ENCODE data around the gene PAX8. TPM values are rescaled to one million over a fixed set of nuclear protein-coding genes. Genes with fewer than 3 reads are reported as not detected.
"Not testable (repeated sequence)": the region's sequence is repeated elsewhere in the genome, so short reads cannot be mapped to it uniquely, and the experiment has no call there.

Gene PAX8
- total RNA-seq, 2 experiments from 2014 or later: 2.5 to 3.2 TPM

- ATAC-seq (ENCODE audit: low read depth) (peak; percentile 94), DNase-seq (peak; percentile 73)
- not testable (repeated sequence) for H3K27me3 Mint-ChIP-seq, H3K9me3 Mint-ChIP-seq
- POLR2A ChIA-PET: interaction anchor here (0.5 to 2.0 kb wide), 14 partner anchors 9 to 562 kb away, joined by 3 to 10 read pairs (median 4); partner anchors contain the start of gene PSD4
- H3K4me1 Mint-ChIP-seq: peaks cover 25% of the 10 kb centered on the region
- H3K4me3 Mint-ChIP-seq: peak overlapping the region; percentile 99
- peak overlapping the region; percentile 98 for H3K27ac Mint-ChIP-seq
- H3K36me3 Mint-ChIP-seq: peaks cover 12% of the 10 kb centered on the region
These were observed 43.1 kb downstream of the PAX8 start for GRCh38 chr2:113235347-113236226.

DNA sequence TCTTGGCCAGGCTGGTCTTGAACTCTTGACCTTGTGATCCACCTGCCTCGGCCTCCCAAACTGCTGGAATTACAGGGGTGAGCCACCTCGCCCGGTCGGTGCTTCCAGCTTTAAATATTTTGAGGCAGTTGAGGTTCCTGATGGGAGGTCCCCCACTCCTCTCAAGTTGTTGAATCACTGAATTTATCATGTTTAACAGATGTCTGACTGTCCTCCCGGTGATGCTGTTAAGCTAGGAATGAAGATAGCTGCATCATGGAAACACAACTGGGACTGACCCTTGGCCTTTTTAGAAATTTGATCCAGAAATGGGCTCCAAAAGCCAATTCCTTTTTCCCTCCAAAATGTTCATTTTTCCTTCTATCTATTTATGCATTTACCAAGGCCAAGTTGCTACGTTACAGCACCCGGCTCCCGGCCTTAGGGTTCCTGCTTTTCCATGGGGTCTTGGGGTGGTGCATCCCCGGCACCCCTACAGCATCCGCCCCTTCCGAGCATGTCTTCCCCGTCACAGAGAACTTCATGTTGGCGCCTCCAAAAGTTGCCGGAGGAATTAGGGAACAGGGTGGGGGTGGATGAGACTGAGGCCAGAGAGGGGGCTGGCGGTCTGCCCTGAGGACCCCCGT lies 43.9 kb downstream of the PAX8 start:
- Mint-ChIP-seq H3K27ac (peak overlapping the region; percentile 98), H3K4me3 (peak overlapping the region; percentile 99), H3K27me3 (no peaks in the 10 kb centered on the region), H3K4me1 (peaks cover 29% of the 10 kb centered on the region), H3K9me3 (no peaks in the 10 kb centered on the region), H3K36me3 (peaks cover 10% of the 10 kb centered on the region)
- POLR2A ChIA-PET: interaction anchor here (0.5 to 2.0 kb wide), 12 partner anchors 8 to 561 kb away, joined by 3 to 10 read pairs (median 4); partner anchors contain the start of gene PSD4
- DNase-seq (no peak), ATAC-seq (ENCODE audit: low read depth) (peak; percentile 24)

DNA sequence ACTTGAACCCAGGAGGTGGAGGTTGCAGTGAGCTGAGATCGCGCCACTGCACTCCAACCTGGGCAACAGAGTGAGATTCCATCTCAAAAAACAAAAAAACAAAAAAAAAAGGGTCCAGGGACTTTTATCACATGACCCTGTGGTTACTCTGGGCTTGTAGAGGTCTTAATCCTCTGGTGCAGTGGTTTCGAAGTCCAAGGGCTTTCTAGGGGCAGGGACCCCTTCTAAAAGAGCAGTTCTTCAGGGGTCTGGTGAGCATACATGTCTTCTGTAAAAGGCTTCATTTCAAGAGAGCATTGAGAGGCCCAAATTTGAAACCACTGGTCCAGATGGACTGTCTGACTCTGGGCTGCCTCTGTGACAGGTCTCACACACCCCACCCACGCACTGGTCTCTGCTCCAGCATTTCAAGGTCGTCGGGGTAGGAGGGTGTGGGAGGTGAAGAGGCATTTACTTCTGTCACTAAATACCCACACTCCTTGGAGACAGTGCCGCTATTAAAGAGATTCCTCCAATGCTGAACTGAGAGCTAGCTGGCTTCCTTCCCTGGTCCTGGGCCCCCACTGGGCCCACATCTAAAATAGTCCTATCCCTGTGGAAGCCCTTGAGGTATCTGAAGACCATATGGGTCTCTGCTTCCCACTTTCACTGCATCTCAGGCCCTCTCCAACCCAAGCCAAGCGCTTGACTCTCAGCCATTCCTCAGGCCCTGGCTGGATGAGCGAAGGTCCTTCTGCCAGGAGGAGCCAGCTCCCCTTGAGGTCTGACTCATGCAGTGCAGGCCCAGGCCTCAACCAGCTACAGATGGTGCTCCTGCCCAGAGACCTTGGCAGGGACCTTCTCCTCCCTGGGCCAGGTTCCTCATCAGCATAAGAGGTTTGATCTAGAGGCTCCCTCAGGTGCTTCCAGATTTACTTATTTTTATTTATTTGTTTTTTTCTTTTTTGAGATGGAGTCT lies 44.8 kb downstream of the PAX8 start:
- Mint-ChIP-seq H3K4me1 (peaks cover 34% of the 10 kb centered on the region), H3K9me3 (no peaks in the 10 kb centered on the region), H3K27ac (no peak overlapping the region), H3K4me3 (no peak overlapping the region), H3K27me3 (peaks cover 1% of the 10 kb centered on the region), H3K36me3 (peaks cover 10% of the 10 kb centered on the region)
- no peak for ATAC-seq (ENCODE audit: low read depth)
- no peak for DNase-seq
- POLR2A ChIA-PET: interaction anchor here (0.7 to 2.0 kb wide), 5 partner anchors 12 to 32 kb away, joined by 3 to 10 read pairs (median 4); no protein-coding TSS in a partner anchor

GRCh38 chr2:113232740-113233139 lies 46.0 kb downstream of the PAX8 start:
- POLR2A ChIA-PET: interaction anchor here (0.6 kb wide), 1 partner anchor 19 kb away, joined by 3 read pairs; no protein-coding TSS in a partner anchor
- ATAC-seq (ENCODE audit: low read depth) (no peak), DNase-seq (no peak)
- Mint-ChIP-seq H3K27ac (no peak overlapping the region), H3K4me1 (peaks cover 41% of the 10 kb centered on the region), H3K4me3 (no peak overlapping the region), H3K36me3 (peaks cover 10% of the 10 kb centered on the region), H3K9me3 (no peaks in the 10 kb centered on the region), H3K27me3 (peaks cover 1% of the 10 kb centered on the region)

GRCh38 chr2:113232123-113232522 lies 46.6 kb downstream of the PAX8 start:
- ATAC-seq (ENCODE audit: low read depth) (no peak), DNase-seq (no peak)
- Mint-ChIP-seq H3K9me3 (no peaks in the 10 kb centered on the region), H3K4me3 (no peak overlapping the region), H3K27ac (peak overlapping the region; percentile 46), H3K27me3 (peaks cover 1% of the 10 kb centered on the region), H3K4me1 (peaks cover 47% of the 10 kb centered on the region), H3K36me3 (peaks cover 12% of the 10 kb centered on the region)
- POLR2A ChIA-PET: interaction anchor here (0.6 kb wide), 1 partner anchor 18 kb away, joined by 3 read pairs; no protein-coding TSS in a partner anchor

- DNase-seq (no peak), ATAC-seq (ENCODE audit: low read depth) (no peak)
- POLR2A ChIA-PET: interaction anchor here (0.7 to 1.0 kb wide), 5 partner anchors 9 to 59 kb away, joined by 3 to 10 read pairs (median 3); no protein-coding TSS in a partner anchor
- Mint-ChIP-seq H3K4me3 (no peak overlapping the region), H3K27ac (no peak overlapping the region), H3K36me3 (peaks cover 8% of the 10 kb centered on the region), H3K9me3 (no peaks in the 10 kb centered on the region), H3K4me1 (peaks cover 44% of the 10 kb centered on the region), H3K27me3 (peaks cover 1% of the 10 kb centered on the region)
These were observed 47.7 kb downstream of the PAX8 start for GRCh38 chr2:113231064-113231463.

DNA sequence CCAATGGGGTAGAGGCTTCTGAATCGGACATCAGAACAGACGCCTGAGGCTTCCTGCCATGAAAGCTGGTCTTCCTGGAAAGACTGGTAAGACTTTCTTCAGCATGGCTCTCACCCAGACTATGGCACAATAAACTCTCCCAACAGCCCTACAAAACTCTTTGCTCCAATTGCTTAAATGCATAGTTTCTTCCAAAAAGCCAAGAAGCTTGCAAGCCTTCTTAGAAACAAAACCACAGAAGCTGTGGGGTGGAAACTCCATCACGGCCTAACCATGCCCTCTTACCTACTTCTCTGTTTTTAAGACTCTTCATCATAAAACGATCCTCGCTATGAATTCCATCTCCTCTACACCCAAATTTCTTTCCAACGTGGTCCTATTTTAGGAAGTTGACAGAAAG lies 48.2 kb downstream of the PAX8 start:
- Mint-ChIP-seq H3K27me3 (peaks cover 1% of the 10 kb centered on the region), H3K4me1 (peaks cover 44% of the 10 kb centered on the region), H3K9me3 (no peaks in the 10 kb centered on the region), H3K4me3 (peak overlapping the region; percentile 59), H3K36me3 (peaks cover 8% of the 10 kb centered on the region), H3K27ac (peak overlapping the region; percentile 76)
- ATAC-seq (ENCODE audit: low read depth) (no peak), DNase-seq (no peak)
- POLR2A ChIA-PET: interaction anchor here (0.7 to 1.0 kb wide), 5 partner anchors 10 to 59 kb away, joined by 3 to 10 read pairs (median 3); no protein-coding TSS in a partner anchor

GRCh38 chr2:113229795-113230194 lies 48.9 kb downstream of the PAX8 start:
- H3K27me3 Mint-ChIP-seq: peaks cover 1% of the 10 kb centered on the region
- no peak overlapping the region for H3K27ac Mint-ChIP-seq
- H3K36me3 Mint-ChIP-seq: peaks cover 5% of the 10 kb centered on the region
- no peak overlapping the region for H3K4me3 Mint-ChIP-seq
- DNase-seq: no peak
- H3K4me1 Mint-ChIP-seq: peaks cover 42% of the 10 kb centered on the region
- no peak for ATAC-seq (ENCODE audit: low read depth)
- H3K9me3 Mint-ChIP-seq: no peaks in the 10 kb centered on the region
- POLR2A ChIA-PET: no interaction called here

GRCh38 chr2:113228991-113229716 lies 49.6 kb downstream of the PAX8 start:
- ATAC-seq (ENCODE audit: low read depth) (no peak), DNase-seq (no peak)
- POLR2A ChIA-PET: no interaction called here
- Mint-ChIP-seq H3K9me3 (no peaks in the 10 kb centered on the region), H3K4me1 (peaks cover 42% of the 10 kb centered on the region), H3K27me3 (peaks cover 4% of the 10 kb centered on the region), H3K36me3 (peaks cover 5% of the 10 kb centered on the region), H3K27ac (no peak overlapping the region), H3K4me3 (no peak overlapping the region)

- Mint-ChIP-seq H3K27ac (no peak overlapping the region), H3K9me3 (no peaks in the 10 kb centered on the region), H3K27me3 (peaks cover 4% of the 10 kb centered on the region), H3K36me3 (peaks cover 5% of the 10 kb centered on the region), H3K4me1 (peaks cover 40% of the 10 kb centered on the region), H3K4me3 (peak overlapping the region; percentile 3)
- POLR2A ChIA-PET: no interaction called here
- ATAC-seq (ENCODE audit: low read depth): no peak
- no peak for DNase-seq
These were observed 50.4 kb downstream of the PAX8 start for GRCh38 chr2:113228351-113228750.

DNA sequence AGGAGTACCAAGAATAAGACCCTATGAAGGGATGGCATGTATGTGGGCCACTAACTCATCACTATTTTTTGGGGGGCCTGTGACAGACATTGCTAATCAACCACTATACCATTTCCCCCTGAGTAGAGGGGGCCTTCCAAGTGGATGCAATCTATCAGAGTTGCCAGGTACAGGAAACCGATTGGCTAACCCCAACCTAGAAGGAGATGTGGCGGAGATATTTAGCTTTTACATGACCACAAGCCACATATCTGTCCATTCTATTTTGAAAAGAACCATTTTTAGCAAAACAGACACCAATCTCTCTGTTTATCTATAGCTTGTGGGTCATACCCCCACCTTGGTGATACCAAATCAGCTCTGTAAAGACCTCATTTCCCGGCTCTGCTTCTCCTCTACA lies 51.0 kb downstream of the PAX8 start:
- POLR2A ChIA-PET: no interaction called here
- peak; percentile 35 for ATAC-seq (ENCODE audit: low read depth)
- no peaks in the 10 kb centered on the region for H3K9me3 Mint-ChIP-seq
- H3K36me3 Mint-ChIP-seq: peaks cover 5% of the 10 kb centered on the region
- H3K4me3 Mint-ChIP-seq: peak overlapping the region; percentile 3
- H3K27me3 Mint-ChIP-seq: peaks cover 4% of the 10 kb centered on the region
- no peak for DNase-seq
- peaks cover 38% of the 10 kb centered on the region for H3K4me1 Mint-ChIP-seq
- no peak overlapping the region for H3K27ac Mint-ChIP-seq

DNA sequence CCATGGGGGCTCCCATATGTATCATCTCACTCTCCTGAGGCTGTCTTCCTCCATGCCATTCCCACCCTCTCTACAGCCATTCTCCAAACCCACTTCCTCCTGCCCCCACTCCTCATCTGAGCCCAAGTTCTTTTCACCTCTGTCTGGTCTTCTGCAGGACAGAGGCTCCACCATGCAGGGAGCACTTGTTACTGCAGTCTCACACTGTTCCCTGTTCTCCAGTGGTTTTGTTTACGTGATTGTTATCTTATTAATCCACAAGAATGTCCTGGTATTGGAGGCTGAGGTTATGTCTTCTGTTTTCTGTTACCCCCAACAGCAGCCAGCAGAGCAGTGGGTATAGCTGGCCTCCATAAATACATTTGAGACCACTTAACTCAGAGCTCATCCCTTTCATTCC lies 51.4 kb downstream of the PAX8 start:
- no peaks in the 10 kb centered on the region for H3K9me3 Mint-ChIP-seq
- ATAC-seq (ENCODE audit: low read depth): no peak
- H3K4me1 Mint-ChIP-seq: peaks cover 38% of the 10 kb centered on the region
- no peak overlapping the region for H3K4me3 Mint-ChIP-seq
- DNase-seq: no peak
- H3K27me3 Mint-ChIP-seq: peaks cover 4% of the 10 kb centered on the region
- H3K27ac Mint-ChIP-seq: no peak overlapping the region
- H3K36me3 Mint-ChIP-seq: peaks cover 5% of the 10 kb centered on the region
- POLR2A ChIA-PET: no interaction called here

All from activated naive CD8-positive, alpha-beta T cell treated with anti-CD3 and anti-CD28 coated beads, Interleukin-2, amount 10 ng/mL, durations not matched to agents 7 days and 5 days (primary cell).